NCI-H1092 treated with DMSO at 0.1 percent for 48 hours (cell line): Measurements from ENCODE around the gene TTN.

Experiments
- DNase-seq: peaks from one replicate; lab custom pipeline; 2025; lab: John Stamatoyannopoulos, UW

TTN gene

GRCh38 chr2:178811045-178811444 lies 3.8 kb upstream of the TTN start:
- DNase-seq, result no peak

DNA sequence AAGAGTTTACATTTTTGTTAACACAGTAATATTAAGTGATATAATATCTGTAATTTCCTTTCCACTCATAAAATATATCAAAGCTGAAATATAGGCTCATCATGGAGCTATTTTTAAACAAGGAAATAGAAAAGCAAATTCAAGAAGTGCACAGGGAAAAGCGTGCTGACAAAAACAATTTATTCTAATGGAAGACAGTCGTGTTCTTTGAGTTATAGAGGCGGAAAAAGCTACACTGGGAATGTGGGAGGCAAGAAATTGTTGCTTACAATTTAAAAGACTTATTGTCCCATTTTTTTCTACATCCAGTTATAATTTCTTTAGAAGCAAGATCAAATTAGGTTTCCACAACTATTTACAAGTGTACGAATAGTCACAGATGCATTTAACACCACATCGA lies 3.2 kb upstream of the TTN start:
- DNase-seq, result no peak

GRCh38 chr2:178806543-178806942 lies 680 bp downstream of the TTN start:
- DNase-seq, result no peak

- DNase-seq, result no peak
Measured at GRCh38 chr2:178805457-178805856, 1.8 kb downstream of the TTN start.

- no peak for DNase-seq
Measured at GRCh38 chr2:178804791-178805190, 2.4 kb downstream of the TTN start.

DNA sequence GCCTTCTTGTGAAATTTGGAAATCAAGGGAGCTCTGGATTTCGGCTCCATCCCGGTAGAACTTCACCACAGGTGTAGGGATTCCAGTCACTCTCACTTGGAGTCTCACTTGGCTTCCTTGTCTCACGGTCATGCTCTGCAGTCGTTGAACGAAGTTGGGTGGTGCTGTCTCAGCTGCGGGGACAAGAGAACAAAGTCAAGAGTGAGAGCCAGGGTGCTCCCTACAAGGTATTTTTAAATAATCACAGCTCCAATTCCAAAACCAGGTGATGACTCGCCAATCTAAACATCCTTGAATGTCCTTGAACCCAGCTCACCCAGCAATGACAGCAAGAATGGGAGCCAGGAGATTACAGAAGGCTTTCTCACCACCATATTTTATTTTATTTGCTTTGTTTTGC lies 6.7 kb downstream of the TTN start:
- no peak for DNase-seq

- DNase-seq, result no peak
Measured at GRCh38 chr2:178799305-178799704, 7.9 kb downstream of the TTN start.

GRCh38 chr2:178796079-178796677 lies 11.0 kb downstream of the TTN start:
- peak; percentile 18 for DNase-seq

DNA sequence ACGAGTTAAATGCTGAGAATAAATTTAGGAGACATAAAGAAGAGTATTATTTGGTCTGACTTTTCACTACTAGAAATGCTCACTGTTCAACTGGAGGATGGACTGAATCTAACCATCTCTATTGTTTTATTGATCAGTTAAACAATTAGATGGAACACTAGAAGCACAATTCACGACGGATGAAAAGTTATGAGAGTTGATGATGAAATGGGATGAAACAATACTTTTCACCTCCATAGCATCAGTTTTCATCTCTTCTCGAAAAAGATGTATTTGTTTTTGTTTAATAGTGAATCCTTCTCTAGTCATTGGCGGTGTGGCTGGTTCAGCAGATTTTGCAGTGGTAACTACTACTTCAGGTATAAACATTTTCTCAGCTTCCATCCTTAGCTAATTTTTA lies 19.3 kb downstream of the TTN start:
- no peak for DNase-seq

DNA sequence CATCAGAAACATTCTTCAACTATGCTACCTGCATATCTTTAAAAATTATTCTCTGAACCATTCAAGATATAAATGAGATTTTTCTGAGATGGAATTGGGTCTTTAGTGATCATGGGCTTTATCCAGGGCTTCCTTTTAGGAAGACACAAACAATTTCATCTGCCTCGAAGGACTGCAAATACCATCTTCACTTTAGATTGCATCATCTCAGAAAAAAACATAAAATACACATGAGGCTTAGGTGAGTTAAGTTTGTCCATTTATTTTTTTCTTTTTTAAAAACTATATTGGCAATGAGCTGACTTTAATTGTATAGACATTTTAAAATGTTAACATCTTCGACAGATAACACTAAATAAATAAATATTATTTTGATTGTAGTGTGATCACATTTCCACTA lies 20.1 kb downstream of the TTN start:
- no peak for DNase-seq

- no peak for DNase-seq
Measured at GRCh38 chr2:178783889-178784288, 23.3 kb downstream of the TTN start.

DNA sequence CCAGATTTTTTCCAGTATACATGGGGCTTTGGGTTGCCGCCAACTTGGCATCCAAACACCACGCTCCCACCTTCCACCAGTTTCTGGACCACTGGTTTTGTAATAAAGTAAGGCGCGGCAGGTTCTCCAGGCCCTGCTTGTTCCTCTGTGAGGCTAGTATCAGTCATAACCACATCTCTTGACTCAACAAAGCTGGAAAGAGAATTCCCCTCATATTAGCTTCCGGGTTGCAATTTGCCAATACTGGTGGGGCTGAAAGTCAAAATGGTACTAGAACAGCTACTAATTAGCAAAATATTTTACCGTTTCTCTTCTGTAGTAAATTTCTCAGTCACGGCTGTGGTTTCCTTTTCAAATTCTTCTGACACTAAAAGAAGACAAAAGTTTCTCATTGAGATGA lies 25.0 kb downstream of the TTN start:
- no peak for DNase-seq

- DNase-seq, result no peak
Measured at GRCh38 chr2:178777577-178777976, 29.6 kb downstream of the TTN start.

GRCh38 chr2:178776751-178777150 lies 30.5 kb downstream of the TTN start:
- DNase-seq, result no peak

DNA sequence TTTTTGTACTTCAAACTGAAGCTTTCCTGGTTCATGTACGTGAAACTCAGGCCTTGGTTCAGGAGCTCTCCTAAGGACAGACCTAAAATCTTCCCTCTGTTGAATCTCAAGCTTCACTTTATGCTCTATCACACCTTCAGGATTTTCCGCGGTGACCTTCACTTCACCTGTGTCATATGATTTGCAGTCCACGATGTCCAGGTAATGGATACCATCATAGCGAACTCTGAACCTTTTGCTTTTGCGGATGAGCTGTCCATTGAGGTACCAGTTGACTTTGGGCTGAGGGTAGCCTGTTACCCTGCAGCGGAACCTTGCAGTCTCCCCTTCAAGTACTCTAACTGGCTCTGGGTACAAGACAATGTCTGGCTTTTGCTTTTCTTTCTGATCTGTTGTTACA lies 31.2 kb downstream of the TTN start:
- no peak for DNase-seq

GRCh38 chr2:178770518-178770917 lies 36.7 kb downstream of the TTN start:
- no peak for DNase-seq

DNA sequence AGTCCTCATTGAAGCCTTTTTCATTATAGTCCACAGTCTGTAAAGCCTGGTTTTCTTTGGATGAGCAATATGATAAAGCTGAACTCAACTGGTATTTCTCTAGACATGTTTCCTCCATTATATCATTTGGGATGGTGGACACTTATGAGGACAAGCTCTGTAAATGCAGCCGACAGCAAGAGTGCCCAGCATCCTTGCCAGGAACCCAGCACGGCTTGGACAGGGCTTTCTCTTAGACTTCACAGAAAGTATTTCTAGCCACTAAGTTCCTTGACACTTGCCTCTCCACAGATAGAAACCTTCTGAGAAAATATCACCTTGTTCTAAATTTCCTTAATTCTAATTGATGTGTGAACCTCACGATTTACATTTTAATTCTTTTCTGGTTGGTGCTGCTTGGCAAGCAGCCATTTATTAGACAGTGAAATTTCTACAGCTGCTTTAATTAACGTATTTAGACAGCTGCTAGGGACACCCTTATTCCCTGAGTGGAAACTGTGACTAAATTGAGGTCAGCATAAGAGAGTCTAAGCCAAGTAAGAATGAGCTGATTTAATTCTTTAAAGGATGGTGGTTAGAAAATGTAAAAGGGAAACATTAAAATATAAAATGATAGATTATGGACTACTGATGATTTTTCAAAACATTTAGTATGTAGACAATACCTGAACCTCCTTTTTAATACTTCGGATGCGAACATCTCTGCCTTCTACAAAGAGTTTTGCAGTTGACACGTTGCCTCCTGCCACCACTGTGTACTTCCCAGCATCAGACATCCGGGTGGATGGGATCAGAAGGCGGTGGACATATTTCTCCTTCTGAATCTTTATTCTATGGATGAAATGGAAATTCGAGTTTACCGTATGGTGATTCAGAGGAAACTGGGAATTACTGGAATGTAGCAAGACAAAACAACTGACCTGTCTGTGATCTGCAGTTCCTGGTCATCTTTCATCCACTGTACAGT lies 39.8 kb downstream of the TTN start:
- peak; percentile 86 for DNase-seq

DNA sequence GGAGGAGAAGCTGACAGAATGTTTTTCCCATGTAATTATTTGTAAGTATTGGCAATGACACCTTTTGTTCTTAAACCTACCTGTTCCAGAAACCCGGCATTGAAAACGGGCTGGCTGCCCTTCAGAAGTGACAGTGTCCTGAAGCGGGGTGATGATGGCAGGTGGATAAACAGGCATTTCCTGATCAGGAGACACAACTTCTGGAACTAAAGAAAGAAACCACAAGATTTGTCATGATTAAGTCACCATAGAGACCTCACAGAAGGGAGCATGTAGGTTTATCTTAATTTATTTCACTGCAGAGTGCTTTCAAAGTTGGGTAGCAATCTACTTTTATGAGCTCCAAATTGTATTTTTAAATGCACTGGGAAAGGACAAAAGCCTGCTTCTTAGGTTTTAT lies 43.1 kb downstream of the TTN start:
- DNase-seq, result no peak

- peak; percentile 38 for DNase-seq
Measured at GRCh38 chr2:178761759-178762371, 45.4 kb downstream of the TTN start.

- DNase-seq, result no peak
Measured at GRCh38 chr2:178756843-178757242, 50.4 kb downstream of the TTN start.

- no peak for DNase-seq
Measured at GRCh38 chr2:178756343-178756742, 50.9 kb downstream of the TTN start.

GRCh38 chr2:178747767-178748166 lies 59.5 kb downstream of the TTN start:
- no peak for DNase-seq

- DNase-seq, result no peak
Measured at GRCh38 chr2:178734518-178734917, 72.7 kb downstream of the TTN start.
